HG03135 (cell line): ENCODE results near the gene TENM4.

Experiments used
- ATAC-seq: cut with Tn5 transposase; IDR thresholded peaks from one replicate; pipeline ENCODE4 v1.9.1; 2021; ENCODE audit warnings: mild to moderate bottlenecking, moderate library complexity; ENCODE audit not compliant: unreplicated experiment

The TENM4 gene

GRCh38 chr11:79044201-79044600 is 396.6 kb downstream of the TENM4 start:
- no peak for ATAC-seq

DNA sequence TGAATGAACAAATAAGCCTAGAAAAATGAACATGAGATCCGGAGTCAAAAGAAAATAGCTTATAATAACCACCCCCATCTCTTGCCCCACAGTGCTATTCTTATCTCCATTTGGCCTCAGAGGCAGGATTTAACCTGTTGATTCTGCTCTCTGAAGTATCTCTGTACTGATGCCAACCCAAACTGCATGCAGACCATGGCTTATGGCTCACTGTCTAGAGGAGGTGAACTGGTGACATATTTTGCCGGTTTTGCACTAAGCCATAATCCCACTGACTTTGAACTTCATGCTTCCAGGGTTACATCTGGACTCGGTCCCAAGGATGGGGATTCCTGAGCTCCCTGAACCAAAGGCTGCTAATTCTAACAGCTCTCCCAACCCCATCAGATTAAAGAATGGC is 397.1 kb downstream of the TENM4 start:
- no peak for ATAC-seq

DNA sequence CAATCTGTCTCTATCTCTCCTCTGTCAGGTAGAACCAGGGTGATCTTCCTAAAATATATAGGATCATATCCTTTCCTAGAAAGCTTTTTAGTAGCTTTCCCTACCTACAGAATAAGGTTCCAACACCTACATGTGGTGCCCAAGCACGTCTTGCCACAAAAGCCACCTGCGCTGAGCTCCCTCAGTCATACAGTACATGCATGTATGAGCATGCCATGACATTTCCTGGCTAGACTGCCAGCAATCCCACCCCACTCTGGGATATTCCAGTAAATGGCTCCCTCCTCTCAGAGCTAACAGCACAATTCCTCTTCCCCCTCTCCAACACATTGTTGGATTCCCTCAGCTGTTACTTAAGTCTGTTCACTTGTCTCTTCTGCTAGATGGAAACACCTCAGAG is 398.0 kb downstream of the TENM4 start:
- ATAC-seq = no peak

GRCh38 chr11:79040348-79040747 is 400.5 kb downstream of the TENM4 start:
- ATAC-seq = no peak

DNA sequence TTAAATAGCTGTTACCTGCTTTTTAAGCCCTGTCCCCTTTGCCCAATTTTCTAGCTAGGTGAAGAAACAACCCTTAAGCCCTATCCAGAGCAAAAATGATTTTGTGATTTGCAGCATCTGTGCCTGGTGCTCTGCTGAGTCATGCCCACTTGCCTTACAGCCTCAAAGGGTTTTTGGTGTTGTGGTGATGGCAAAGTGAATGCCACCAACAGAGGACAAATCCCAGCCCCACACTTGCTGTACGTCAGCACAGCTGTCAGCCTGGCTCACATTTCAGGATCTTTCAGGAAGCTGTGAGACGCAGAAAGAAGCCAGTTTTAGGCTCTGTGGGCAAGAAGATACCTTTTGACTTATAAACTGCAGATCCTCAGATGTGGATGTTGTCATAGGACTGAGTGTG is 401.7 kb downstream of the TENM4 start:
- ATAC-seq = no peak

- no peak for ATAC-seq
Observed at GRCh38 chr11:79035881-79036280, 404.9 kb downstream of the TENM4 start.

- no peak for ATAC-seq
Observed at GRCh38 chr11:79033833-79034232, 407.0 kb downstream of the TENM4 start.

GRCh38 chr11:79030448-79030847 is 410.4 kb downstream of the TENM4 start:
- ATAC-seq = no peak

DNA sequence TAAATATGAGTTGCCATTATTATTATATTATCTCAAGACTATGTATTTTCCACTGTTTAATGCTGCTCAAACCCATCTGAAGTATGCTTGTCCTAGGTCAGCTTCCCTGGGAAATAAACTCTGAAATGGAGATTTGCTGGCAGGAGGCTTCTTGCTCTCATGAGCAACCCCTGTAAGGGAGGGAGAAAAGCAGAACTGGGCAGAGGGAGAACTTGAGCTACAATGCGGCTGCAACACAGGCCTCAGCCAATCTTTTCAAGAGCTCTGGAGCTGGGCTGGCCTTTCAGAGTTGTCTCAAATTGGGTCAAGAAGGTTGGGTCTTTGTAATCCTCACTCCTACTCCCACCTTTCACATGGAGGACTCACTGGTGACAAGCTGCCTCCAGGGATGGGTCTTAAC is 412.6 kb downstream of the TENM4 start:
- no peak for ATAC-seq

- ATAC-seq = peak; percentile 71
Observed at GRCh38 chr11:79026803-79027445, 413.9 kb downstream of the TENM4 start.

DNA sequence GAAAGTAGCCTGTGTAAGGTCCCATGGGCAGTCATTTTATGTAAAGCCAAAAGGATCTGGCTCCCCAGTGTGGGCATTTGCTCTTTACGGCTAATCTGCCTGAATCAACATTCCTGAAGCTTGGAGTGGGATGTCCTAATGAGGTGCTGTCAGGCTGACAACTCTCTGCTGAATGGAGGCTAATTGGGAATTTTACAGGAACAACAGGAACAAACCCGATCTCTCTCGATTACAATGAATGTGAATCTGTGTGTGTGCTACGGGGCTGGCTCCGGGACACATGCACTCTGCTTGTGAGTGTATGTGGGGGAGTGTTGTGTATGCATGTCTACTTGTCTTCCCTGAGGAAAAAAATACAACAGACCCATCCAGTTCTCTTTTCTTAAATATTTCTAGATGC is 415.2 kb downstream of the TENM4 start:
- ATAC-seq = no peak

- ATAC-seq = no peak
Observed at GRCh38 chr11:79025097-79025496, 415.7 kb downstream of the TENM4 start.

DNA sequence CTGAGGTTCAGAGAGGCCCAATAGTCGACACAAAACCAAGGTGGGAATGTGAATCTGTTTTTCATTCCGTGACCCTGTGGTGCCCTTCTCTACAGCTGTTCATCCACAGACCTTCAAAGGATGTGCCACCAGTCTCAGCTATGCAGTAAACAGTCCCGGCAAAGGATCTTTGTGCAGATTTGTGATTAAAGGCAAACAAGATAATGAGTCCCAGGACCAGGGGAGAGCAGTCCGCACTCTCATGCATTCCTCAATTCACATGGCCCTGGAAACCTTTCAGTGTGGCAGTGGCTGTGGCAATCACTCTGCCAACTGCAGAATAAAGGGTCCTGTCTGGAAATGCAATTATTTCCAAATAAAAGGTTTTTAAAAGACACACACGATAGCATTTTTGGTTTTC is 418.6 kb downstream of the TENM4 start:
- ATAC-seq = no peak

DNA sequence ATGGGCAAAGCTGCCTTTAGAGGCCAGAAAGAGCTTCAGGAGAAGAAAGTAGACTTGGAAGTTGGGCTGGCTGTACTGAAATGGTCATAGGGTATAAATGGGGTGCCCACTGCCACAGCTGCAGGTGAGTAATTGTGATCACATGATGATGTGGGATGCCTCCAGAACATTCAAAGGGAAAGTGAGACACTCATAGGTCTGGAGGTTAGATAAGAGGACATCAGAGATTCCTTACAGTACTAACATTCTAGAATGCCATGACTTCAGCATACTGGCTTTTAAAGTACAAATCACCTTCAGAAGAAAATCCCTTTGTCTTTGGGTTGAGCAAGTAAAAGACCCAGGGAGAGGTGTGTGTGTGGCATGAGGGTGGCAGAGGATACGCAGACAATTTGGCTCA is 419.2 kb downstream of the TENM4 start:
- no peak for ATAC-seq

DNA sequence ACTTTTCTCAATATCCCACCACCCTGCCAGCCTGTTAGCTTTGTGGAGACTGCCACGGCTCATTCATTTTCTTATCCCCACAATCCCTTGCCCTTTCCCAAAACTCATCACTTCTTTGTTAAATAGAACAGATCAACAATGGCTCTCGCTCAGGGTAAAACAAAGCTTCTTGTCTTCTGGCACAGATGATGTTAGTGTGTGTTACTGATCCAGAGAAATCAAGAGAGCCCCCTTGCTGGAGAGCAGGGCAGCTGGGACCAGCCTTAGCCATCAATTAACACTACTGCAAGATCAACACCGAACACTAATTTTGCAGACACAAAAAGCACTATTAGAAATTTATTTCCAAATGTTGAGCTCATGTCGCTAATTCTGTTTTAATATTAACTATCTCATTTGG is 420.9 kb downstream of the TENM4 start:
- no peak for ATAC-seq

DNA sequence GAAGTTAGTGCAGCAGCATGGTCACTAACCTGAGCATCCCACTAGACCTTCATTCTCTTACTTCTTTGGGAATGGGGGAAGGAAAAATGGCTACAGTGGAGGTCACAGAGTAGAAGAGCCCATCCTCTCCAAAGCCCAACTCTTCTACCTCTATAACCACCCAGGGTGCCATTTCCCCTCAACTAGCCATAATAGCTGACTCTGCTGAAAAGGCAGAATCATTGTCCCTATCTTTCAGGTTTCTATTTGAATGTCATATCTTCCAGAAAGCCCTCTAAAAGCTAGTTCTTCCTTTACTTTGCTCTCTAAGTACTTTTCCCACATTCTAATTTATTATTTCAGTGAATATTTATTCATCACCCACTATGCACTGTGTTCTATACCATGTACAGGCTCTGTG is 421.6 kb downstream of the TENM4 start:
- no peak for ATAC-seq

GRCh38 chr11:79018371-79018849 is 422.4 kb downstream of the TENM4 start:
- no peak for ATAC-seq

DNA sequence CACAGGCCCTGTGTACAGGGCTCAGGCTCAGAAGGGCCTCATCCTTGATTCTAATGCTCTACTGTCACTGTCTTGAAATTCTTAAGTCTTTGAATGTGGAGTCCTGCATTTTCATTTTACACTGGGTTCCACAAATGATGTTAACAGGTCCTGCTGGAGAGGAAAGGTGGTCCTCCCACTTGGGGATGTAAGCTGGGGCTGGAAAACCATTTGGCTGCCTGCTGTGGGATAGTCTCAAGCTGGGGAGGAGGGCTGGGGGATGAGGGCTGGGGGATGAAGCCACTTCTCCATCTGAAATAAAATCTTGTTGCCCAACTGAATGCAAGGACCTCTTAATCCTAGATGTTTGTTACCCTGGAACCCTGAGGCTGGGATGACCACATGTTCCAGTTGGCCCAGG is 423.0 kb downstream of the TENM4 start:
- no peak for ATAC-seq

DNA sequence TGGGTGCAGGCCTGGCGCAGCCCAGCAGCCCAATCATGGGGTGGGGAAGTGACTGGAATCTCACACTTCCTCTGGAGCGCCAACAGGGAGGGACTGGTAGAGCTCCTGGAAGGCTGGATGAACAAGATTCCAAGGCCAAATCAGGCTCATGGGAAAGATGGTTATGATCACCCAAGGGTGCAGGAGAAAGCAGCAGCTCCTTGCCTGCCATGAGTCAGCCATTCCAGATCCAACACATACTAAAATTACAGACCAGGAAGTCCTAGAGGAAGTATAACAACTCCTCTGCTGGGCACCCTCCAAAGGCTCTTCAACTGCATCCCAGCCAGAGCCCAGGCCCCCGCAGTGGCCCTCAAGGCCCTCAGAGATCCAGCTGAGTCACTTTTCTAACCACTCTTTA is 427.3 kb downstream of the TENM4 start:
- ATAC-seq = no peak

DNA sequence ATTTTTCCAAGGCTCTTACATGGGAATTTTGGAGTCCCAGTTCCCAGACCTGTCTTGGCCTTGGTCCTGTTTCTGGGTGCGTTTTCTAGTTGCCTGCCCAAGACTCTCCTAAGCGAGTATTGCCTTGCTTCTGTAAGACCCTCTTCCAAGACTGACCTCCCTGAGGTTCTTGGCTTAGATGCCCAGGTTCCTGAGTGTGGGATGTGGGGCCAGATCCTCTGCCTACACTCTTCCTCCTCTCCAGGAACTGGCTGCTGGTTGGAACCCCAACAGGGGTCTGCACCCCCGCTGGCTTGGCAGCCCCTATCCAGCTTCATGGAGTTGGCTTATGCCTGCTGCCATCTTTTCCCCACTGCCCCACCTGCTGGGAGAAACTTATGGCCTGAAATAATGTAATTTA is 429.5 kb downstream of the TENM4 start:
- no peak for ATAC-seq

- ATAC-seq = no peak
Observed at GRCh38 chr11:79007771-79008402, 432.9 kb downstream of the TENM4 start.

DNA sequence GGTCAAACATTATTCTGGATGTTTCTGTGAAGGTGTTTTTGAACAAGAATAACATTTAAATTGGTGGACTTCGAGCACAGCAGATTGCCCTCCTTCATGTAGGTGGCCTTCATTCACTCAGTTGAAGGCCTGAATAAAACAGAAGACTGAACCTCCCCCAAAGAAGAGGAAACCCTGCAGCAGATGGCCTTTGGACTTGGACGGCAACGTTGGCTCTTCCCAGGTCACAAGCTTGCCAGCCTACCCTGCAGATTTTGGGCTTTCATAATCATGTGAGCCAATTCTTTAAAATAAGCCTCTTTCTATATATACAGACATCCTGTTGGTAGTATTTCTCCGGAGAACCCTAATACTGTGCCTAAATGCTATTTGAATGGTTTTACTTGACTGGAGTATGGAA is 434.0 kb downstream of the TENM4 start:
- ATAC-seq = no peak

GRCh38 chr11:78996007-78996406 is 444.8 kb downstream of the TENM4 start:
- ATAC-seq = no peak
